LNCAP (cell line): ENCODE data around the gene PSMC2.

Experiments
- TF ChIP-seq, protein P1 (sequence below): fragments of 450-650 bp; IDR thresholded peaks from 2 replicates; pipeline ENCODE4 v1.5.1; 2017; ENCODE audit warnings: mild to moderate bottlenecking

PSMC2 gene

DNA sequence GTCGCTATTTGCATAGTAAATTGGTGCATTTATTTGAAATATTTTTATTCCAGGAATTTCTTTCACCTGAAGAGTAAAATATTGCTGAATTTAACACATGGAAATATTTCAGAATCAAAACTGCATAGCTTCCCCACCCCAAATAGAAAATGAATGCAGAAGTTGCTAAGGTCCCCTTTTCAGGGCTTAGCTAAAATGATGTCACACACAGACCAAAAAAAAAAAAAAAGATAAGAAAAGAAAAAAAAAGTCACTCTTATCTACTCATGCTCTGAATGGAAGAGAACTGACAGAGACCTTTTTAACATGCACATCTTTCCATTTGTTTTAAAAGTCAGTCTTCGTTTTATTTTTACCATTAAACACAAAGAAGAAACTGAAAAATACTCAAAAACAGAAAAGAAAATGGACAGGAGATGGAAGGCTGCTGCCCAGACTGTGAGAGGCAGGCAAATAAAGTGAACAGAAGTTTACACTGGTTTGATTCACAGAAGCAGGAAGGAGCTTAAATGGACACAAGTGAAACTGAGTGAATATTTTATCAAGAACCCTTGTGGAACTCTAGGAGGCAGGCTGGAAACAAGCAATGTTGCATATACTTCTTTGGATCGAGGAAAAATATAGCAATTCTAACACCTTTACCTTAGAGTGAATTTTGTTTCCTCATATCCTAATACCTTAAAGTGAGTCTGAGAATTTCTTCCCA is 32.0 kb downstream of the PSMC2 start:
- TF ChIP-seq, protein P1, sequence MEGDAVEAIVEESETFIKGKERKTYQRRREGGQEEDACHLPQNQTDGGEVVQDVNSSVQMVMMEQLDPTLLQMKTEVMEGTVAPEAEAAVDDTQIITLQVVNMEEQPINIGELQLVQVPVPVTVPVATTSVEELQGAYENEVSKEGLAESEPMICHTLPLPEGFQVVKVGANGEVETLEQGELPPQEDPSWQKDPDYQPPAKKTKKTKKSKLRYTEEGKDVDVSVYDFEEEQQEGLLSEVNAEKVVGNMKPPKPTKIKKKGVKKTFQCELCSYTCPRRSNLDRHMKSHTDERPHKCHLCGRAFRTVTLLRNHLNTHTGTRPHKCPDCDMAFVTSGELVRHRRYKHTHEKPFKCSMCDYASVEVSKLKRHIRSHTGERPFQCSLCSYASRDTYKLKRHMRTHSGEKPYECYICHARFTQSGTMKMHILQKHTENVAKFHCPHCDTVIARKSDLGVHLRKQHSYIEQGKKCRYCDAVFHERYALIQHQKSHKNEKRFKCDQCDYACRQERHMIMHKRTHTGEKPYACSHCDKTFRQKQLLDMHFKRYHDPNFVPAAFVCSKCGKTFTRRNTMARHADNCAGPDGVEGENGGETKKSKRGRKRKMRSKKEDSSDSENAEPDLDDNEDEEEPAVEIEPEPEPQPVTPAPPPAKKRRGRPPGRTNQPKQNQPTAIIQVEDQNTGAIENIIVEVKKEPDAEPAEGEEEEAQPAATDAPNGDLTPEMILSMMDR: no peak

DNA sequence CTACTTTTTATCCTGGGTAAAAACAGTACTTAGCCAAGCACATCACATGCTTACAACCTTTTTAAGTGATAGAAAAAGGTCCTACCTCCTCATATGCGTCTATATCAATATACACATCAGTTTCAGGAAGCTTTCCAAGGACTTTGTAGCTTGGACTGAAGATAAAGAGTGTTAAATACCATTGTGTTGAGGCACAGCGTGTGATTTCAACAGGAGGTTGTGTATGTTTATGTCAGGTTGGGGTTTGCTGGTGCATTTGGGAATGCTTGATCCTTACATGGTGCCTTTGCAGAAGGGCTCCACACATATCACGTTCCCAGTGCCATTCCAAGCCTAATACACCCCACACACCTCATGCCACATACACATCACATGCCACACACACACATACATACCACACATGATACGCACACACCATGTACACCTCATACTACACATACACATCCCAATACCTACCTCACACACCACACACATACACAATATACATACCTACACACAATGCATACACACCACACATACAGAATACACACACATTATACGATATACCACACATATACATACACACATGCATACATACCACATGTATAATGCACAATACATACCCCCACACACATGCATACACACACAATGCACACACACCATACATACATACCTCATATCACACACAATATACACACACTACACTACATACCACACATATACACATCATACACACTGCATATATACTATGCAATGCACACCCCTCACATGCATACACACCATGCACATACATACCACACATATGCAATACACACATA is 33.1 kb downstream of the PSMC2 start:
- TF ChIP-seq, protein P1: no peak

DNA sequence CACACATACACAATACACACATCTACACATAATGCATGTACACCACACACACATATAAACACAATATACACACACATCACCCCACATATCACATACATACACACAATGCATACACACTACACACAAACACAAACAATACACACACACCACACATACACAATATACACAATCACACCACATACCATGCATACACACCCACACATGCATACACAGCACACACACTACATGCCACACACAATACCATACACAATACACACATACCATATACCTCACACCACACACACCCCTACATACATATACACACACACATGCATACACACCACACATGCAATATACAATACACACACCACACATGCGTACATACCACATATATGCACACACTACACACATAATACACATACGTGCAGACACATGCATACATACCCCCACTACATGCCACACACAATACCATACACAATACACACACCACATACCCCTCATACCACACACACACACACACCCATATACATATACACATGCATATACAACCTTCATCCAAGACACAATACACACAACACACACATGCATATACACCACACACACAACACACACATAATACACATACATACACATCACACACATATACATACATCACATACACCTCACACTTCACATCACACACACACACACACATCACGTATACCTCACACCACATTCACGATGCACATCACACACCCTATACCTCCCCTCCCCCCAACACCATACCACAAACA is 34.0 kb downstream of the PSMC2 start:
- TF ChIP-seq, protein P1: no peak

DNA sequence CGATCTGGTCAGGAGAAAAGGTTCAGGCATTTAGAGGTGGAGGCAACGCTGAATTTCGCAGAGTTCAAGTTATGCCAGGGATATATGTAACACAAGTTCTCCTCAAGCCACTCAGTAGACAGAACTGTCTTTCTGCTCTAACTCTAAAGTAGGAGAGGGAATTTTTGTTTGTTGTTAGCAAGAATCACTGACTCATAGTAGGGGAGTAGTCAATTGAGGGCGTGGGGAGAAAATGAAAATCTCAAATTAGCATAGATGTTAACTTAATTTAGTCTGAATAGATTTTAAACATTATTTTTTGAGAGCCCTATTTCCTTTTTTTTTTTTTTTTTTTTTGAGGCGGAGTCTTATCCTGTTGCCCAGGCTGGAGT is 34.6 kb downstream of the PSMC2 start:
- TF ChIP-seq, protein P1: no peak

DNA sequence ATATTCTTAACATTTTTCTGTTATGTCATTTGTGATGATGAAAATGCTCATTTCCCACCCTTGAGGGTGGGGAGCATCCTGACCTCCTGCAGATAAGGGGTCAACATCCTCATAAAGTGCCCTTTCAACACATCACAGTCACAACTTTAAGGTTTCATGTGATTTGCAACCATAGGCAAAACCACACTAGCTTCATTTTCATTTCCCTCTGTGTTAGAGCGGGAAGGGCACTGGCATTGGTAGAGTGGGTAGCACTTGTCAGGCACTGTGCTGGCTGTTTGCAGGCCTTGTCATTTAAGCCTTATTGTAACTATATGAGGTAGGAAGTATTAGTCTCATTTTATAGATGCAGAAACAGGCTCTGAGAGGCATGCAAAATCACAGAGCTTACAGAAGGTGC is 39.8 kb downstream of the PSMC2 start:
- TF ChIP-seq, protein P1: no peak

DNA sequence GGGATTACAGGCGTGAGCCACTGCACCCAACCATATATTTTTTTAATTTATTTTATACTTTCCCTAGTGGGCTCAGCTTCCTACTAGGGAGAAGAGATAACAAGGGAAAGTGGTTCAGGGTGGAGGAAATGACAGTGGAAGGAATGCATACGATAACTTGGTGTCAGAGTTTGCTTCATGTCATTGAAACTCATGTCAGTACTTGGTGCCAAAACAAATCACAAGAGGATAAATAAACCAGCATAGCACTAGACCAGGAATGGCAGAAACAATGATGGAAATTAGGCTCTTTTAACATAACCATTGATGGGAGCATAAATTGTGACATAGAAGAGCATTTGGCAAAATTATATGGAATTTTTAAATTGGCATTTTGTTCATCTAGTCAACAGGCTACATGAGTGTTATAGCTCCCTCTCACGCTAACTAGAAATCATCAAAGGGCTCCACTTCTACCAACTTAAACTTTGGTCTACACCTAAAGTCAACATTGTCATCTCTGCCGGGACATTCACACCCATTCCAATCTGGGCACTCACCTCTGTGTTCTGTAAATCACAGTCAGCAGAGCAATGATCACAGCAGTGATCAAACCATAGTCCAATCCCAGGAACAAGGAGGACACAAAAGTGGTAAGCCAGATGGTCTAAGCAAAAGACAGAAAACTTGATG is 41.2 kb downstream of the PSMC2 start:
- TF ChIP-seq, protein P1: no peak

DNA sequence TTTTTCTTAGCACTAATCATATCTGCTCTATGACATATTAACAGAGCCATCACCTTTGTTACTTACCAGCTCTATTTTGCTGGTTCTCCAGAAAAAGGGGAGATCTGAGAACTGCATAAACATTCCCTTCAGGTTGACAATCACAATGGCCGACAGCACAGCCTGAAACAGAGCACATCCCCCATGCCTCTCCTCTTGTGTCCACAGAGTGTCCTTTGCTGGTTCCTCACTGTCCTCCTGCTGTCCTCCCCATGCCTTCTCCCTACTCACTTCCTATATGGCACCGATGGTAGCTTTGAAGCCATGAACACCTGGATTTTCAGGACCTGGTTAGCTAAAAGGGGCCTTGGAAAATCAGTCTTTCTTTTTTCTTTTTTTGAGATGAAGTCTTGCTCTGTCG is 41.8 kb downstream of the PSMC2 start:
- TF ChIP-seq, protein P1: no peak
